Esophagus squamous epithelium (tissue), 5 donors: ENCODE results near the gene ALS2. TPM values are rescaled to one million over a fixed set of nuclear protein-coding genes. Genes with fewer than 3 reads are reported as not detected.
"Not testable (repeated sequence)": the region's sequence is repeated elsewhere in the genome, so short reads cannot be mapped to it uniquely, and the experiment has no call there.

Experiments used
- DNase-seq: peaks from one replicate; lab custom pipeline; 2025; lab: John Stamatoyannopoulos, UW
- H3K27ac ChIP-seq, 4 donors: fragments of 200-600 bp; sonication (generic); one replicate each; pipeline ENCODE4 v1.5.1; 2016 to 2019; ENCODE audit warnings: mild to moderate bottlenecking in 1 of 4
- H3K27me3 ChIP-seq, 4 donors: fragments of 200-600 bp; sonication (generic); 1 replicate in 3 of 4; 2 replicates in 1 of 4; pipeline versions ENCODE4 v1.5.1 to v1.6.0; 2017 to 2021; ENCODE audit warnings: antibody characterized with exemption in 1 of 4
- H3K36me3 ChIP-seq, 3 donors: fragments of 200-600 bp; sonication (generic); one replicate each; pipeline ENCODE4 v1.5.1; 2016 to 2019
- H3K4me1 ChIP-seq, 3 donors: fragments of 200-600 bp; sonication (generic); one replicate each; pipeline ENCODE4 v1.5.1; 2017 to 2019
- H3K4me3 ChIP-seq, 4 donors: fragments of 200-600 bp; sonication (generic); 1 replicate in 3 of 4; 2 replicates in 1 of 4; pipeline ENCODE4 v1.5.1; 2016 to 2019; ENCODE audit warnings: mild to moderate bottlenecking in 2 of 4, moderate library complexity in 1 of 4
- H3K9me3 ChIP-seq, 3 donors: fragments of 200-600 bp; sonication (generic); one replicate each; pipeline ENCODE4 v1.5.1; 2016 to 2019
- CTCF ChIP-seq, 6 experiments: fragments of 450-650 bp in 4 of 6; fragments of 200-600 bp in 2 of 6; sonication (generic) in 2 of 6; IDR thresholded peaks; one replicate each; pipeline ENCODE4 v1.5.1; 2016 to 2019; ENCODE audit warnings: antibody characterized with exemption in 6 of 6, mild to moderate bottlenecking in 4 of 6, moderate library complexity in 4 of 6
- POLR2A ChIP-seq, 4 donors: fragments of 450-650 bp; IDR thresholded peaks; one replicate each; pipeline ENCODE4 v1.6.1; 2017; ENCODE audit warnings: antibody characterized with exemption in 4 of 4, mild to moderate bottlenecking in 4 of 4, moderate library complexity in 3 of 4
- WGBS, 2 donors: methylation state at CpG; one replicate each; pipeline ENCODE4 v1.1.5; 2018; 5-methylcytosine and 5-hydroxymethylcytosine counted together
- intact Hi-C: fragments of 100-400 bp; cut with DNase I; formaldehyde crosslinking; loops from one replicate; pipeline ENCODE4 v1.15.0; 2022
- total RNA-seq, 4 donors: library from RNA; depleted of rRNA; stranded (reverse); fragments of >200 nt; gene quantifications; one replicate each; pipeline ENCODE4 v1.1.0, GENCODE V29; 2016
- donor health status: DM: yes; HTN: yes; CAD: no.

ALS2 gene
- total RNA-seq, 4 donors from 2014 or later, result 7.0 to 15.1 (median 8.5) TPM

GRCh38 chr2:201768918-201769317, 11.8 kb downstream of the ALS2 start:
- no peak for TF ChIP-seq CTCF (IDR thresholded peaks at IDR 0.05)
- TF ChIP-seq POLR2A (IDR thresholded peaks at IDR 0.05), result no peak
- Histone ChIP-seq H3K27ac (no peak overlapping the region), H3K4me1 (no peaks in the 10 kb centered on the region), H3K9me3 (no peaks in the 10 kb centered on the region), H3K4me3 (no peak overlapping the region), H3K36me3 (peaks cover 0 to 30% (median 0%) of the 10 kb centered on the region in 3 donors), H3K27me3 (no peaks in the 10 kb centered on the region)
- 86 to 88% methylated on average over 1 of the region's 1 CpG for WGBS, 2 donors
- intact Hi-C loops, result no loop called here
- DNase-seq, result no peak

- Histone ChIP-seq H3K27me3 (no peaks in the 10 kb centered on the region), H3K36me3 (peaks cover 0 to 61% (median 3%) of the 10 kb centered on the region in 3 donors), H3K4me1 (no peaks in the 10 kb centered on the region), H3K4me3 (no peak overlapping the region), H3K27ac (no peak overlapping the region), H3K9me3 (no peaks in the 10 kb centered on the region)
- intact Hi-C loops, result no loop called here
- TF ChIP-seq CTCF (IDR thresholded peaks at IDR 0.05), result no peak
- no peak for DNase-seq
Measured at GRCh38 chr2:201765799-201766198, 14.9 kb downstream of the ALS2 start.

- H3K4me3 ChIP-seq, H3K27ac ChIP-seq, H3K9me3 ChIP-seq, DNase-seq, H3K27me3 ChIP-seq, intact Hi-C loops, H3K4me1 ChIP-seq: not testable (repeated sequence)
- peaks cover 0 to 70% (median 3%) of the 10 kb centered on the region in 3 donors for H3K36me3 ChIP-seq
- WGBS, 2 donors, result 92 to 94% methylated on average over 7 of the region's 7 CpGs
Measured at GRCh38 chr2:201764469-201764868, 16.3 kb downstream of the ALS2 start.

GRCh38 chr2:201761101-201761500, 19.6 kb downstream of the ALS2 start:
- Histone ChIP-seq H3K27ac (no peak overlapping the region), H3K4me3 (no peak overlapping the region), H3K36me3 (peaks cover 0 to 85% (median 3%) of the 10 kb centered on the region in 3 donors), H3K4me1 (no peaks in the 10 kb centered on the region), H3K27me3 (no peaks in the 10 kb centered on the region), H3K9me3 (no peaks in the 10 kb centered on the region)
- WGBS, 2 donors, result 94 to 100% methylated on average over 1 to 3 of the region's 4 CpGs
- TF ChIP-seq POLR2A (IDR thresholded peaks at IDR 0.05) (no peak), CTCF (IDR thresholded peaks at IDR 0.05) (no peak)
- intact Hi-C loops, result no loop called here
- no peak for DNase-seq

- Histone ChIP-seq H3K36me3 (peaks cover 0 to 73% (median 3%) of the 10 kb centered on the region in 3 donors), H3K4me3 (no peak overlapping the region), H3K27ac (no peak overlapping the region), H3K27me3 (no peaks in the 10 kb centered on the region), H3K9me3 (no peaks in the 10 kb centered on the region), H3K4me1 (no peaks in the 10 kb centered on the region)
- 90 to 95% methylated on average over 1 of the region's 1 CpG for WGBS, 2 donors
- no peak for TF ChIP-seq CTCF (IDR thresholded peaks at IDR 0.05)
- TF ChIP-seq POLR2A (IDR thresholded peaks at IDR 0.05), result no peak
- intact Hi-C loops, result no loop called here
- DNase-seq, result no peak
Measured at GRCh38 chr2:201759567-201759966, 21.2 kb downstream of the ALS2 start.

GRCh38 chr2:201758873-201759272, 21.9 kb downstream of the ALS2 start:
- Histone ChIP-seq H3K4me1 (no peaks in the 10 kb centered on the region), H3K27ac (no peak overlapping the region), H3K36me3 (peaks cover 0 to 75% (median 3%) of the 10 kb centered on the region in 3 donors), H3K9me3 (no peaks in the 10 kb centered on the region), H3K4me3 (no peak overlapping the region), H3K27me3 (no peaks in the 10 kb centered on the region)
- no peak for TF ChIP-seq CTCF (IDR thresholded peaks at IDR 0.05)
- no peak for TF ChIP-seq POLR2A (IDR thresholded peaks at IDR 0.05)
- 85 to 89% methylated on average over 3 of the region's 3 CpGs for WGBS, 2 donors
- intact Hi-C loops, result no loop called here
- DNase-seq, result no peak
